ENCODE results near the gene ATXN10. TPM values are rescaled to one million over a fixed set of nuclear protein-coding genes. Genes with fewer than 3 reads are reported as not detected.
"Not testable (repeated sequence)": the region's sequence is repeated elsewhere in the genome, so short reads cannot be mapped to it uniquely, and the experiment has no call there.

The ATXN10 gene
- total RNA-seq, 4 donors from 2014 or later: 28.4 to 184 (median 66.3) TPM

DNA sequence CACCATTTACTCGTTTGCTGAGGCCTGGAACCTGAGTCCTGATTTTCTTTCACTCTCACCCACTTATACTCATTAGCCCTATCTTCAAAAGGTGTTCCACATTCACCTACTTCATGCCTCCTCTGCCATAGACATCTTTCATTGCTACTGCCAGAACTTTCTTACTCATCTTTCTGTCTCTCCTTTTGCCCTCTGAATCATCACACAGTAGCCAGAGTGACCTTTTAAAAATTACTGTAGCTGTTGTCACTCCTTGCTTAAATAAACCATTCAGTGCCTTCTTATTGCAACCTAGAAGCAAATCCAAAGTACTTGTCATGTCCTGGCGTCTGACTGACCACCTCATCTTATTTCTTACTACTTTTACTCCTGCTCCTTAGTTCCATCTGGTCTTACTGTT is 38.2 kb downstream of the ATXN10 start:
- Histone ChIP-seq H3K9me3 (no peaks in the 10 kb centered on the region), H3K36me3 (peaks cover 0 to 4% (median 0%) of the 10 kb centered on the region in 3 donors), H3K27me3 (no peaks in the 10 kb centered on the region), H3K27ac (no peak overlapping the region), H3K4me3 (no peak overlapping the region), H3K4me1 (peaks cover 0 to 7% (median 0%) of the 10 kb centered on the region in 4 donors)
- TF ChIP-seq CTCF (IDR thresholded peaks at IDR 0.05) (no peak), POLR2A (IDR thresholded peaks at IDR 0.05) (no peak)
- no peak for DNase-seq

DNA sequence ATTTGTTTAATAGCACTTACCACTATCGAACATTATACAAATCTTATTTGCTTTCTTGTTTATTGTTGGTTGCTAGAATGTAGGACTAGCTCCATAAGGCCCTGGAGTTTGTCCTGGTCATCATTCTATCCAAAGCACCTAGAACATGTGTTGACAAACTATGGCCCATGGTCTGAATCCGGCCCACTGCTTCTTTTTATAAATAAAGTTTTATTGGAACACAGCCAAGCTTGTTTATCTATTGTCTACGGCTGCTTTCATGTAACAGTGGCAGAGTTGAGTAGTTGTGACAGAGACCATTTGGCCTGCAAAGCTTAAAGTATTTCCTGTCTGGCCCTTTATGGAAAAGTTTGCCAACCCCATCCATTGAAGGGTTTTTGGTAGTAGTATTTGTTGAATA is 38.8 kb downstream of the ATXN10 start:
- Histone ChIP-seq H3K9me3 (no peaks in the 10 kb centered on the region), H3K4me1 (peaks cover 0 to 7% (median 0%) of the 10 kb centered on the region in 4 donors), H3K27me3 (no peaks in the 10 kb centered on the region), H3K27ac (no peak overlapping the region), H3K36me3 (peaks cover 0 to 1% (median 0%) of the 10 kb centered on the region in 3 donors), H3K4me3 (no peak overlapping the region)
- DNase-seq: no peak
- no peak for TF ChIP-seq POLR2A (IDR thresholded peaks at IDR 0.05)
- no peak for TF ChIP-seq CTCF (IDR thresholded peaks at IDR 0.05)

DNA sequence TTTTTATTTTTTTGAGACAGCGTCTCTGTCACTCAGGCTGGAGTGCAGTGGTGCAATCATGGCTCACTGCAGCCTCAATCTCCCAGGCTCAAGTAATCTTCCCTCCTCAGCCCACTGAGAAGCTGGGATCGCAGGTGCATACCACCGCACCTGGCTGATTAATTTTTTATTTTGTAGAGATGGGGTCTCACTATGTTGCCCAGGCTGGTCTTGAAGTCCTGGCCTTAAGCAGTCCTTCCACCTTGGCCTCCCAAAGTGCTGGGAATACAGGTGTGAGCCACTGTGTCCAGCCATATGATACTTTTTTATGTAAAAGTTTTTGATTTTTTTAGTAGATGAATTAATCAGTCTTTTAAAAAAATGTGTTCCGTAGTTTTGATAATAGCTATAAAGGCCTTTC is 42.8 kb downstream of the ATXN10 start:
- not testable (repeated sequence) for H3K9me3 ChIP-seq, H3K4me1 ChIP-seq, H3K36me3 ChIP-seq, DNase-seq, H3K27ac ChIP-seq, H3K27me3 ChIP-seq, H3K4me3 ChIP-seq

DNA sequence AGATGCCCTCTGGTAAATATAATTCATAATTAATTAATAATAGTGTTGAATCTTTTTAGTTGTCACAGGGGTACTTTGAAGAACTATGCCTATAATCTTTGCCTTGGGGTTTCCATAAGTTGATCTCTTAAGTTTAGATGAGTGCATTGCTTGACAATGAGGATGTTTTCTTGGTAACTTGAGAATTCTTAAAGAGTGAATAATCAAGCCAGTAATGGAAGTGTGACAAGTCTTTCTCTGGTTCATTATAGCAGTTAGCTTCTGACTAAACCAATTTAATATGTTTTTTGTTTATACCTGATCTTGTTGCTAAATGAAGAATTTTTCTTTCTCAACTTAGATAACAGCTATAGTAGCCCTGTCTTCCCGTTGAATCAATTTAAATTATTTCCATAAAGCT is 46.2 kb downstream of the ATXN10 start:
- peaks cover 0 to 12% (median 0%) of the 10 kb centered on the region in 3 donors for H3K36me3 ChIP-seq
- TF ChIP-seq POLR2A (IDR thresholded peaks at IDR 0.05): no peak
- TF ChIP-seq CTCF (IDR thresholded peaks at IDR 0.05): no peak
- H3K27me3 ChIP-seq: no peaks in the 10 kb centered on the region
- no peaks in the 10 kb centered on the region for H3K9me3 ChIP-seq
- H3K4me3 ChIP-seq: no peak overlapping the region
- no peak for DNase-seq
- H3K4me1 ChIP-seq: no peaks in the 10 kb centered on the region
- no peak overlapping the region for H3K27ac ChIP-seq

- Histone ChIP-seq H3K27me3 (no peaks in the 10 kb centered on the region), H3K9me3 (no peaks in the 10 kb centered on the region), H3K4me3 (no peak overlapping the region), H3K36me3 (peaks cover 0 to 12% (median 0%) of the 10 kb centered on the region in 3 donors), H3K4me1 (no peaks in the 10 kb centered on the region), H3K27ac (no peak overlapping the region)
- no peak for TF ChIP-seq CTCF (IDR thresholded peaks at IDR 0.05)
- TF ChIP-seq POLR2A (IDR thresholded peaks at IDR 0.05): no peak
- no peak for DNase-seq
Observed at GRCh38 chr22:45718391-45718790, 46.8 kb downstream of the ATXN10 start.

- no peaks in the 10 kb centered on the region for H3K27me3 ChIP-seq
- no peak overlapping the region for H3K4me3 ChIP-seq
- peaks cover 0 to 12% (median 0%) of the 10 kb centered on the region in 3 donors for H3K36me3 ChIP-seq
- no peaks in the 10 kb centered on the region for H3K4me1 ChIP-seq
- H3K27ac ChIP-seq: no peak overlapping the region
- TF ChIP-seq CTCF (IDR thresholded peaks at IDR 0.05): no peak
- no peak for TF ChIP-seq POLR2A (IDR thresholded peaks at IDR 0.05)
- no peak for DNase-seq
- no peaks in the 10 kb centered on the region for H3K9me3 ChIP-seq
Observed at GRCh38 chr22:45720839-45721378, 49.3 kb downstream of the ATXN10 start.
